ENCODE results near the gene SPAG9.
"Not testable (repeated sequence)": the region's sequence is repeated elsewhere in the genome, so short reads cannot be mapped to it uniquely, and the experiment has no call there.

DNA sequence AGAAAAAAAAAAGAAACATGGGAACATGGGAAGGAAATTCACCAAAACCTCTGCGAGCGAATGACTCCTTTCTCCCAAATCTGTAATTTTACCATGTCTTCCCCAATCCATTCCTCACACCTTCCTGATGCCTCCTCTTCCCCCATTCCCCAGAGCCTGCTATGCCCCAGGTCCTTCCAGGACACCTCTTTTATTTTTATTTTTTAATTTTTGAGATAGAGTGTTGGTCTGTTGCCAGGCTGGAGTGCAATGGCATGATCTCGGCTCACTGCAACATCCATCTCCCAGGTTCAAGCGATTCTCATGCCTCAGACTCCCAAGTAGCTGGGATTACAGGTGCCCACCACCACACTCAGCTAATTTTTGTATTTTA is 179.0 kb downstream of the SPAG9 start:
- TF ChIP-seq, protein P1, sequence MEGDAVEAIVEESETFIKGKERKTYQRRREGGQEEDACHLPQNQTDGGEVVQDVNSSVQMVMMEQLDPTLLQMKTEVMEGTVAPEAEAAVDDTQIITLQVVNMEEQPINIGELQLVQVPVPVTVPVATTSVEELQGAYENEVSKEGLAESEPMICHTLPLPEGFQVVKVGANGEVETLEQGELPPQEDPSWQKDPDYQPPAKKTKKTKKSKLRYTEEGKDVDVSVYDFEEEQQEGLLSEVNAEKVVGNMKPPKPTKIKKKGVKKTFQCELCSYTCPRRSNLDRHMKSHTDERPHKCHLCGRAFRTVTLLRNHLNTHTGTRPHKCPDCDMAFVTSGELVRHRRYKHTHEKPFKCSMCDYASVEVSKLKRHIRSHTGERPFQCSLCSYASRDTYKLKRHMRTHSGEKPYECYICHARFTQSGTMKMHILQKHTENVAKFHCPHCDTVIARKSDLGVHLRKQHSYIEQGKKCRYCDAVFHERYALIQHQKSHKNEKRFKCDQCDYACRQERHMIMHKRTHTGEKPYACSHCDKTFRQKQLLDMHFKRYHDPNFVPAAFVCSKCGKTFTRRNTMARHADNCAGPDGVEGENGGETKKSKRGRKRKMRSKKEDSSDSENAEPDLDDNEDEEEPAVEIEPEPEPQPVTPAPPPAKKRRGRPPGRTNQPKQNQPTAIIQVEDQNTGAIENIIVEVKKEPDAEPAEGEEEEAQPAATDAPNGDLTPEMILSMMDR (IDR thresholded peaks at IDR 0.05; ENCODE audit: borderline replicate concordance, extremely low read depth, low read length, poor library complexity, severe bottlenecking): not testable (repeated sequence)
- TF ChIP-seq EZH2 (IDR thresholded peaks at IDR 0.05; ENCODE audit: borderline replicate concordance, low read depth, low read length, severe bottlenecking): not testable (repeated sequence)

All from DND-41 (cell line).